ENCODE measurements around the gene HOXB3. TPM values are rescaled to one million over a fixed set of nuclear protein-coding genes. Genes with fewer than 3 reads are reported as not detected.

HOXB3 gene
- total RNA-seq, 1 experiment from 2014 or later = not detected

GRCh38 chr17:48612456-48612853, 22.4 kb upstream of the HOXB3 start:
- TF ChIP-seq, protein P1, sequence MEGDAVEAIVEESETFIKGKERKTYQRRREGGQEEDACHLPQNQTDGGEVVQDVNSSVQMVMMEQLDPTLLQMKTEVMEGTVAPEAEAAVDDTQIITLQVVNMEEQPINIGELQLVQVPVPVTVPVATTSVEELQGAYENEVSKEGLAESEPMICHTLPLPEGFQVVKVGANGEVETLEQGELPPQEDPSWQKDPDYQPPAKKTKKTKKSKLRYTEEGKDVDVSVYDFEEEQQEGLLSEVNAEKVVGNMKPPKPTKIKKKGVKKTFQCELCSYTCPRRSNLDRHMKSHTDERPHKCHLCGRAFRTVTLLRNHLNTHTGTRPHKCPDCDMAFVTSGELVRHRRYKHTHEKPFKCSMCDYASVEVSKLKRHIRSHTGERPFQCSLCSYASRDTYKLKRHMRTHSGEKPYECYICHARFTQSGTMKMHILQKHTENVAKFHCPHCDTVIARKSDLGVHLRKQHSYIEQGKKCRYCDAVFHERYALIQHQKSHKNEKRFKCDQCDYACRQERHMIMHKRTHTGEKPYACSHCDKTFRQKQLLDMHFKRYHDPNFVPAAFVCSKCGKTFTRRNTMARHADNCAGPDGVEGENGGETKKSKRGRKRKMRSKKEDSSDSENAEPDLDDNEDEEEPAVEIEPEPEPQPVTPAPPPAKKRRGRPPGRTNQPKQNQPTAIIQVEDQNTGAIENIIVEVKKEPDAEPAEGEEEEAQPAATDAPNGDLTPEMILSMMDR (conservative IDR thresholded peaks at IDR 0.05) = no peak
- Histone ChIP-seq H3K56ac (ENCODE audit: insufficient read length, low read depth, low read length) (no peak overlapping the region), H3K27ac (ENCODE audit: insufficient read length, low read depth, low read length) (no peak overlapping the region), H3K4ac (ENCODE audit: low read depth, low read length) (no peak overlapping the region), H2BK12ac (ENCODE audit: insufficient read length, low read depth, low read length) (no peak overlapping the region), H4K5ac (ENCODE audit: insufficient read length, low read depth, low read length) (no peak overlapping the region), H3K4me2 (ENCODE audit: insufficient read depth, insufficient read length, low read length) (no peak overlapping the region), H2AK5ac (ENCODE audit: insufficient read length, low read length) (no peak overlapping the region), H4K8ac (replicated peaks; ENCODE audit: insufficient read length, low read depth, low read length) (no peak overlapping the region), H3K79me1 (ENCODE audit: insufficient read depth, low read depth, low read length, poor library complexity, severe bottlenecking) (no peaks in the 10 kb centered on the region), H3K9ac (ENCODE audit: extremely low read depth, insufficient read length, low read length) (no peak overlapping the region), H3K23ac (ENCODE audit: insufficient read length, low read depth, low read length) (no peak overlapping the region), H2BK15ac (ENCODE audit: low read depth, low read length) (no peak overlapping the region), H4K20me1 (ENCODE audit: control insufficient read depth, insufficient read depth, insufficient read length) (no peaks in the 10 kb centered on the region), H3T11ph (ENCODE audit: low read length) (no peak overlapping the region), H2BK120ac (ENCODE audit: low read depth, low read length, poor library complexity, severe bottlenecking) (no peak overlapping the region), H3K79me2 (ENCODE audit: insufficient read depth, low read length) (no peaks in the 10 kb centered on the region), H3K14ac (ENCODE audit: insufficient read depth, low read length) (no peak overlapping the region), H2BK20ac (ENCODE audit: low read depth, low read length, poor library complexity, severe bottlenecking) (no peak overlapping the region), H2BK5ac (ENCODE audit: insufficient read length, low read length) (no peak overlapping the region), H3K9me3 (ENCODE audit: control insufficient read depth, low read depth, low read length) (no peaks in the 10 kb centered on the region), H3K4me1 (ENCODE audit: insufficient read depth, low read length) (no peaks in the 10 kb centered on the region), H4K91ac (ENCODE audit: insufficient read length, low read depth, low read length) (no peak overlapping the region), H3K18ac (ENCODE audit: insufficient read length, low read depth, low read length) (no peak overlapping the region), H3K27me3 (ENCODE audit: insufficient read depth, low read length) (peaks cover 95% of the 10 kb centered on the region), H3K23me2 (ENCODE audit: insufficient read length, low read depth, low read length, poor library complexity, severe bottlenecking) (peaks cover 5% of the 10 kb centered on the region), H2AFZ (ENCODE audit: low read length) (no peak overlapping the region)
- H3K27me3 Mint-ChIP-seq (ENCODE audit: low read depth) = peaks cover 100% of the 10 kb centered on the region
- WGBS (ENCODE audit: extremely low coverage, insufficient read length, low lambda C conversion rate) = no CpG with 5 or more reads among the region's 15 CpGs
- peak overlapping the region in 1 of 2 experiments; percentile 3; a peak in 1 of 5 replicates for H3K4me3 Mint-ChIP-seq
- H3K9me3 Mint-ChIP-seq = peaks cover 9 to 27% of the 10 kb centered on the region in 2 experiments
- DNase-seq = no peak
- peaks cover 12 to 26% of the 10 kb centered on the region in 2 experiments for H3K4me1 Mint-ChIP-seq
- no peak overlapping the region for H3K27ac Mint-ChIP-seq
- H3K36me3 Mint-ChIP-seq (ENCODE audit: insufficient read depth in 1 of 3, low read depth in 3 of 3) = no peaks in the 10 kb centered on the region; a peak in 1 of 7 replicates
